CD4-positive, alpha-beta T cell treated with Interleukin-2 at 100 ng/mL for 4 hours (primary cell): Measurements from ENCODE around the gene PDZRN4.

Experiments
- DNase-seq: peaks from one replicate; pipeline ENCODE4 v3.0.0-alpha.2; 2020; ENCODE audit warnings: low spot score

PDZRN4 gene

GRCh38 chr12:41364211-41364610 is 176.1 kb downstream of the PDZRN4 start:
- no peak for DNase-seq

GRCh38 chr12:41365653-41366171 is 177.6 kb downstream of the PDZRN4 start:
- no peak for DNase-seq

GRCh38 chr12:41367726-41368405 is 179.7 kb downstream of the PDZRN4 start:
- no peak for DNase-seq

- DNase-seq: no peak
Measured at GRCh38 chr12:41380878-41381277, 192.8 kb downstream of the PDZRN4 start.

- DNase-seq: no peak
Measured at GRCh38 chr12:41402801-41403200, 214.7 kb downstream of the PDZRN4 start.

- no peak for DNase-seq
Measured at GRCh38 chr12:41407232-41407799, 219.2 kb downstream of the PDZRN4 start.

- DNase-seq: no peak
Measured at GRCh38 chr12:41409628-41410027, 221.5 kb downstream of the PDZRN4 start.

GRCh38 chr12:41418586-41418985 is 230.5 kb downstream of the PDZRN4 start:
- DNase-seq: no peak

GRCh38 chr12:41419131-41419893 is 231.2 kb downstream of the PDZRN4 start:
- DNase-seq: no peak

- DNase-seq: no peak
Measured at GRCh38 chr12:41424651-41425050, 236.5 kb downstream of the PDZRN4 start.

- DNase-seq: no peak
Measured at GRCh38 chr12:41433460-41433859, 245.3 kb downstream of the PDZRN4 start.

GRCh38 chr12:41436076-41436475 is 248.0 kb downstream of the PDZRN4 start:
- no peak for DNase-seq

GRCh38 chr12:41437563-41437962 is 249.4 kb downstream of the PDZRN4 start:
- DNase-seq: no peak

- DNase-seq: no peak
Measured at GRCh38 chr12:41438854-41439541, 250.9 kb downstream of the PDZRN4 start.

GRCh38 chr12:41439801-41440200 is 251.7 kb downstream of the PDZRN4 start:
- DNase-seq: no peak

- DNase-seq: no peak
Measured at GRCh38 chr12:41441180-41441579, 253.1 kb downstream of the PDZRN4 start.

- DNase-seq: no peak
Measured at GRCh38 chr12:41442896-41443295, 254.8 kb downstream of the PDZRN4 start.

- DNase-seq: no peak
Measured at GRCh38 chr12:41443690-41444089, 255.6 kb downstream of the PDZRN4 start.

- DNase-seq: no peak
Measured at GRCh38 chr12:41452838-41453407, 264.8 kb downstream of the PDZRN4 start.

- DNase-seq: no peak
Measured at GRCh38 chr12:41453409-41453808, 265.3 kb downstream of the PDZRN4 start.

GRCh38 chr12:41459111-41459905 is 271.2 kb downstream of the PDZRN4 start:
- DNase-seq: no peak
